A549 (cell line): ENCODE data around the gene IER3IP1. TPM values are rescaled to one million over a fixed set of nuclear protein-coding genes. Genes with fewer than 3 reads are reported as not detected.
A peak's percentile ranks its signal among the peaks of the same experiment; 100 is the strongest.

Experiments
- ATAC-seq, 2 experiments: fragments of 200-7000 bp in 1 of 2; fragments of >200 bp in 1 of 2; cut with Nextera tagmentation in 1 of 2; cut with Tn5 transposase in 1 of 2; 3 replicates each; pipeline versions ENCODE4 v1.8.0 to v1.9.1; 2018 to 2020; ENCODE audit warnings: mild to moderate bottlenecking in 1 of 2, moderate library complexity in 1 of 2
- CTCF ChIA-PET: fragments of 300-600 bp; sonication (Branson Sonifier 250); formaldehyde crosslinking; extraction: SDS; loops from one replicate; lab custom pipeline; 2021; ENCODE audit warnings: antibody characterized with exemption, inconsistent platforms; lab: Yijun Ruan, JAX
- POLR2A ChIA-PET: fragments of 350-600 bp; formaldehyde crosslinking; extraction: SDS; loops from one replicate; lab custom pipeline; 2021; ENCODE audit warnings: antibody characterized with exemption, inconsistent platforms; lab: Yijun Ruan, JAX
- DNase-seq, 2 experiments: peaks; one replicate each; pipeline versions ENCODE4 v3.0.0 to v3.0.0-alpha.2; 2011 to 2016; ENCODE audit warnings: low read depth in 1 of 2, low spot score in 1 of 2
- FAIRE-seq: peaks from 2 replicates; lab custom pipeline; 2011; peaks lifted over from hg19 to GRCh38; lab: Jason Lieb, UNC
- H3K27ac ChIP-seq, 2 experiments: fragments of >200 bp; sonication (Bioruptor Twin); formaldehyde crosslinking; 3 replicates each; pipeline ENCODE4 v1.5.1; 2016 to 2017
- H3K4me1 ChIP-seq: fragments of >200 bp; sonication (Bioruptor Twin); formaldehyde crosslinking; 3 replicates; pipeline ENCODE4 v1.6.1; 2016
- H3K4me2 ChIP-seq: fragments of >200 bp; sonication (Bioruptor Twin); formaldehyde crosslinking; 3 replicates; pipeline ENCODE4 v1.6.1; 2016
- H3K4me3 ChIP-seq: fragments of >200 bp; sonication (Bioruptor Twin); formaldehyde crosslinking; 3 replicates; pipeline ENCODE4 v1.5.1; 2016
- H3K9me3 ChIP-seq: fragments of >200 bp; sonication (Bioruptor Twin); formaldehyde crosslinking; 3 replicates; pipeline ENCODE4 v1.6.1; 2016
- BCL3 ChIP-seq: fragments of >200 bp; sonication (Bioruptor Twin); formaldehyde crosslinking; IDR thresholded peaks from 3 replicates; pipeline ENCODE4 v1.6.1; 2016
- BHLHE40 ChIP-seq: IDR thresholded peaks from 2 replicates; pipeline ENCODE4 v1.6.1; 2012; ENCODE audit warnings: low read depth, low read length, inconsistent platforms
- CBX8 ChIP-seq: fragments of 200-600 bp; sonication (generic); IDR thresholded peaks from 2 replicates; pipeline ENCODE4 v1.6.1; 2016
- CHD4 ChIP-seq: fragments of 200-600 bp; sonication (generic); IDR thresholded peaks from 2 replicates; pipeline ENCODE4 v1.6.1; 2016; ENCODE audit warnings: antibody characterized with exemption, mild to moderate bottlenecking, borderline replicate concordance
- CTCF ChIP-seq: fragments of >200 bp; sonication (Bioruptor Twin); formaldehyde crosslinking; IDR thresholded peaks from 3 replicates; pipeline ENCODE4 v1.5.1; 2016
- EHMT2 ChIP-seq: fragments of 200-600 bp; sonication (generic); IDR thresholded peaks from 2 replicates; pipeline ENCODE4 v1.6.1; 2016; ENCODE audit warnings: antibody characterized with exemption, low read depth, mild to moderate bottlenecking, moderate library complexity
- FOSL2 ChIP-seq, 2 experiments: fragments of 450-650 bp in 1 of 2; fragments of >200 bp in 1 of 2; sonication (Bioruptor Twin) in 1 of 2; formaldehyde crosslinking; IDR thresholded peaks; 2 replicates each; pipeline versions ENCODE4 v1.5.0 to v1.6.1; 2016 to 2020; ENCODE audit warnings: mild to moderate bottlenecking in 1 of 2, moderate library complexity in 1 of 2
- GATA3 ChIP-seq: IDR thresholded peaks from 2 replicates; pipeline ENCODE4 v1.6.1; 2012; ENCODE audit warnings: borderline replicate concordance
- HES2 ChIP-seq: fragments of >200 bp; sonication (Bioruptor Twin); formaldehyde crosslinking; IDR thresholded peaks from 2 replicates; pipeline ENCODE4 v1.6.1; 2016
- HEYL ChIP-seq: fragments of 250-450 bp; sonication (Bioruptor Pico); IDR thresholded peaks from 2 replicates; pipeline ENCODE4 v1.8.0; 2021; ENCODE audit warnings: mild to moderate bottlenecking, moderate library complexity
- HMGXB4 ChIP-seq: fragments of 250-450 bp; sonication (Bioruptor Pico); IDR thresholded peaks from 2 replicates; pipeline ENCODE4 v1.5.0; 2021; ENCODE audit warnings: mild to moderate bottlenecking, moderate library complexity, borderline replicate concordance
- HOXA7 ChIP-seq: fragments of 250-450 bp; sonication (Bioruptor Pico); IDR thresholded peaks from 2 replicates; pipeline ENCODE4 v1.5.0; 2020; ENCODE audit warnings: mild to moderate bottlenecking, moderate library complexity
- HOXB5 ChIP-seq: fragments of 250-450 bp; sonication (Bioruptor Pico); IDR thresholded peaks from 2 replicates; pipeline ENCODE4 v1.5.0; 2020; ENCODE audit warnings: mild to moderate bottlenecking, moderate library complexity
- KDM1A ChIP-seq: fragments of 200-600 bp; sonication (generic); IDR thresholded peaks from 2 replicates; pipeline ENCODE4 v1.6.1; 2016; ENCODE audit warnings: low read depth, mild to moderate bottlenecking
- KDM5A ChIP-seq: fragments of 200-600 bp; sonication (generic); IDR thresholded peaks from 2 replicates; pipeline ENCODE4 v1.6.1; 2016; ENCODE audit warnings: antibody characterized with exemption, mild to moderate bottlenecking
- MAX ChIP-seq: IDR thresholded peaks from 2 replicates; pipeline ENCODE4 v1.6.1; 2012
- PHF8 ChIP-seq: fragments of 200-600 bp; sonication (generic); IDR thresholded peaks from 2 replicates; pipeline ENCODE4 v1.6.1; 2016; ENCODE audit warnings: low read depth, mild to moderate bottlenecking, antibody characterized with exemption, moderate library complexity, borderline replicate concordance
- POLR2A ChIP-seq: IDR thresholded peaks from 2 replicates; pipeline ENCODE4 v1.6.1; 2012; ENCODE audit warnings: mild to moderate bottlenecking, low read length
- POLR2AphosphoS2 ChIP-seq: conservative IDR thresholded peaks from 2 replicates; pipeline ENCODE4 v1.6.1; 2012; ENCODE audit warnings: low read length, improper control_type of control experiment, inconsistent platforms
- RAD21 ChIP-seq, 2 experiments: fragments of >200 bp in 1 of 2; sonication (Bioruptor Twin) in 1 of 2; formaldehyde crosslinking in 1 of 2; IDR thresholded peaks in 1 of 2; conservative IDR thresholded peaks in 1 of 2; 2 replicates in 1 of 2; 3 replicates in 1 of 2; pipeline ENCODE4 v1.6.1; 2012 to 2018; ENCODE audit warnings: inconsistent platforms in 1 of 2
- RCOR1 ChIP-seq: fragments of 150-350 bp; IDR thresholded peaks from 2 replicates; pipeline ENCODE4 v1.6.1; 2014; ENCODE audit warnings: antibody characterized with exemption, low read length, low read depth
- REST ChIP-seq: fragments of 200-600 bp; sonication (generic); IDR thresholded peaks from 2 replicates; pipeline ENCODE4 v1.6.1; 2016; ENCODE audit warnings: antibody characterized with exemption, mild to moderate bottlenecking, moderate library complexity
- RFX5 ChIP-seq: fragments of 450-650 bp; IDR thresholded peaks from 2 replicates; pipeline ENCODE4 v1.7.1; 2014; ENCODE audit warnings: antibody characterized with exemption, mild to moderate bottlenecking, moderate library complexity
- SMC3 ChIP-seq: fragments of >200 bp; sonication (Bioruptor Twin); formaldehyde crosslinking; IDR thresholded peaks from 3 replicates; pipeline ENCODE4 v1.6.1; 2018; ENCODE audit warnings: inconsistent platforms
- USF2 ChIP-seq: fragments of 450-650 bp; IDR thresholded peaks from 2 replicates; pipeline ENCODE4 v1.6.1; 2014; ENCODE audit warnings: antibody characterized with exemption
- ZNF302 ChIP-seq: fragments of 250-450 bp; sonication (Bioruptor Pico); IDR thresholded peaks from 2 replicates; pipeline ENCODE4 v1.9.0; 2021; ENCODE audit warnings: inconsistent platforms, mild to moderate bottlenecking, moderate library complexity
- WGBS: methylation state at CpG from one replicate; pipeline ENCODE4 v1.1.6; 2017; ENCODE audit errors: missing lambda C conversion rate; 5-methylcytosine and 5-hydroxymethylcytosine counted together
- polyA plus RNA-seq, 4 experiments: library from polyadenylated mRNA; depleted of rRNA in 3 of 4; stranded (reverse); fragments of >200 nt; fragmentation: RNase III in 1 of 4; extraction: RNeasy Plus Mini Kit Qiagen cat#74134 plus additional on column Dnase treatment in 1 of 4; gene quantifications; 2 replicates in 3 of 4; 3 replicates in 1 of 4; pipeline ENCODE4 v1.2.3, GENCODE V29; 2011 to 2017

IER3IP1 gene
- polyA plus RNA-seq, 2 of the 4 experiments (the other 2 are of a cell fraction), result 24.5 to 25.1 TPM

- Histone ChIP-seq H3K9me3 (no peaks in the 10 kb centered on the region), H3K4me1 (no peaks in the 10 kb centered on the region), H3K27ac (no peak overlapping the region), H3K4me2 (no peak overlapping the region), H3K4me3 (no peak overlapping the region)
- 5% methylated on average over 5 of the region's 5 CpGs for WGBS
- CTCF ChIA-PET, result interaction anchor here (0.6 to 3.5 kb wide), 34 partner anchors 9 to 1273 kb away, joined by 3 to 40 read pairs (median 3); no protein-coding TSS in a partner anchor
- POLR2A ChIA-PET, result no interaction called here
- peak; percentile 74 to 80; a peak in 4 of 6 replicates for ATAC-seq
- TF ChIP-seq BCL3 (no peak), SMC3 (peak; percentile 55; the same call in 1 of the 3 replicates), PHF8 (no peak), RFX5 (no peak), CBX8 (0 out of 2 replicates have a peak, but pooled peaks have one; percentile 48), CTCF (peak; percentile 53), USF2 (no peak), MAX (no peak), RAD21 (conservative IDR thresholded peaks at IDR 0.05 in 1 of 2, IDR thresholded peaks at IDR 0.05 in 1 of 2) (peak; percentile 70 to 75), HOXA7 (CRISPR knock-in tag) (no peak)
- FAIRE-seq, result no peak
- peak; percentile 11 to 64 for DNase-seq
Observed at GRCh38 chr18:47215554-47216138, 39.5 kb upstream of the IER3IP1 start.

GRCh38 chr18:47209171-47209570 is 33.0 kb upstream of the IER3IP1 start:
- Histone ChIP-seq H3K4me1 (no peaks in the 10 kb centered on the region), H3K27ac (no peak overlapping the region), H3K4me3 (no peak overlapping the region), H3K4me2 (no peak overlapping the region), H3K9me3 (no peaks in the 10 kb centered on the region)
- no peak for DNase-seq
- ChIA-PET CTCF (interaction anchor here (2.0 kb wide), 1 partner anchor 546 kb away, joined by 10 read pairs; no protein-coding TSS in a partner anchor), POLR2A (no interaction called here)
- FAIRE-seq, result no peak
- ATAC-seq, result no peak
- 4% methylated on average over 1 of the region's 1 CpG for WGBS
- TF ChIP-seq POLR2A (no peak), FOSL2 (IDR thresholded peaks at IDR 0.05) (no peak), FOSL2 (CRISPR knock-in tag; IDR thresholded peaks at IDR 0.05) (no peak), KDM1A (no peak), KDM5A (no peak), REST (no peak), ZNF302 (CRISPR knock-in tag) (no peak), POLR2AphosphoS2 (no peak), HEYL (CRISPR knock-in tag) (no peak), HES2 (no peak), CHD4 (no peak), RCOR1 (no peak), GATA3 (no peak), HMGXB4 (CRISPR knock-in tag) (no peak), HOXB5 (CRISPR knock-in tag) (no peak), BHLHE40 (no peak), USF2 (no peak), EHMT2 (no peak)
